DMS53 treated with DMSO at 0.1 percent for 48 hours (cell line): Measurements from ENCODE around the gene DOCK4.
"Not testable (repeated sequence)": the region's sequence is repeated elsewhere in the genome, so short reads cannot be mapped to it uniquely, and the experiment has no call there.

Source experiments
- DNase-seq: peaks from one replicate; lab custom pipeline; 2025; ENCODE audit not compliant: unreplicated experiment; lab: John Stamatoyannopoulos, UW

Gene DOCK4

GRCh38 chr7:111914291-111914690 lies 291.9 kb downstream of the DOCK4 start:
- DNase-seq = no peak

- no peak for DNase-seq
Observed at GRCh38 chr7:111911166-111911961, 294.8 kb downstream of the DOCK4 start.

- DNase-seq = no peak
Observed at GRCh38 chr7:111910656-111911055, 295.5 kb downstream of the DOCK4 start.

GRCh38 chr7:111908673-111909072 lies 297.5 kb downstream of the DOCK4 start:
- not testable (repeated sequence) for DNase-seq

GRCh38 chr7:111903797-111904196 lies 302.4 kb downstream of the DOCK4 start:
- no peak for DNase-seq

- DNase-seq = no peak
Observed at GRCh38 chr7:111903016-111903415, 303.2 kb downstream of the DOCK4 start.

- no peak for DNase-seq
Observed at GRCh38 chr7:111900283-111900682, 305.9 kb downstream of the DOCK4 start.

- DNase-seq = no peak
Observed at GRCh38 chr7:111895049-111895448, 311.1 kb downstream of the DOCK4 start.

GRCh38 chr7:111894518-111894917 lies 311.7 kb downstream of the DOCK4 start:
- DNase-seq = no peak

GRCh38 chr7:111893190-111893589 lies 313.0 kb downstream of the DOCK4 start:
- DNase-seq = no peak

GRCh38 chr7:111892588-111892987 lies 313.6 kb downstream of the DOCK4 start:
- no peak for DNase-seq

GRCh38 chr7:111887734-111888133 lies 318.5 kb downstream of the DOCK4 start:
- no peak for DNase-seq

- no peak for DNase-seq
Observed at GRCh38 chr7:111886233-111886632, 320.0 kb downstream of the DOCK4 start.

- DNase-seq = no peak
Observed at GRCh38 chr7:111883241-111883640, 323.0 kb downstream of the DOCK4 start.

GRCh38 chr7:111878785-111879184 lies 327.4 kb downstream of the DOCK4 start:
- DNase-seq = no peak

GRCh38 chr7:111877931-111878330 lies 328.3 kb downstream of the DOCK4 start:
- DNase-seq = no peak

- no peak for DNase-seq
Observed at GRCh38 chr7:111873963-111874690, 332.1 kb downstream of the DOCK4 start.

- DNase-seq = no peak
Observed at GRCh38 chr7:111873326-111873646, 332.9 kb downstream of the DOCK4 start.

GRCh38 chr7:111872450-111873325 lies 333.5 kb downstream of the DOCK4 start:
- DNase-seq = no peak

GRCh38 chr7:111871283-111871682 lies 334.9 kb downstream of the DOCK4 start:
- no peak for DNase-seq

- no peak for DNase-seq
Observed at GRCh38 chr7:111869280-111869679, 336.9 kb downstream of the DOCK4 start.
